DMS53 treated with DMSO at 0.1 percent for 48 hours (cell line): ENCODE results near the gene NOVA1.

Experiments used
- DNase-seq: peaks from one replicate; lab custom pipeline; 2025; ENCODE audit not compliant: unreplicated experiment; lab: John Stamatoyannopoulos, UW

Gene NOVA1

GRCh38 chr14:26594148-26594547, 3.7 kb downstream of the NOVA1 start:
- no peak for DNase-seq

- no peak for DNase-seq
Measured at GRCh38 chr14:26593357-26593756, 4.5 kb downstream of the NOVA1 start.

- DNase-seq = no peak
Measured at GRCh38 chr14:26589925-26590324, 7.9 kb downstream of the NOVA1 start.

- no peak for DNase-seq
Measured at GRCh38 chr14:26577711-26578110, 20.1 kb downstream of the NOVA1 start.

- no peak for DNase-seq
Measured at GRCh38 chr14:26554069-26554772, 43.6 kb downstream of the NOVA1 start.

- no peak for DNase-seq
Measured at GRCh38 chr14:26549571-26549970, 48.3 kb downstream of the NOVA1 start.

- no peak for DNase-seq
Measured at GRCh38 chr14:26548406-26548805, 49.4 kb downstream of the NOVA1 start.

- no peak for DNase-seq
Measured at GRCh38 chr14:26538176-26538575, 59.7 kb downstream of the NOVA1 start.

GRCh38 chr14:26531894-26532293, 65.9 kb downstream of the NOVA1 start:
- DNase-seq = no peak

- DNase-seq = no peak
Measured at GRCh38 chr14:26528415-26529182, 69.2 kb downstream of the NOVA1 start.

- DNase-seq = no peak
Measured at GRCh38 chr14:26527095-26527494, 70.7 kb downstream of the NOVA1 start.

GRCh38 chr14:26526137-26526536, 71.7 kb downstream of the NOVA1 start:
- DNase-seq = no peak

- no peak for DNase-seq
Measured at GRCh38 chr14:26525085-26525484, 72.7 kb downstream of the NOVA1 start.

GRCh38 chr14:26522967-26523366, 74.9 kb downstream of the NOVA1 start:
- DNase-seq = no peak

GRCh38 chr14:26517771-26518170, 80.1 kb downstream of the NOVA1 start:
- DNase-seq = no peak

- no peak for DNase-seq
Measured at GRCh38 chr14:26500028-26500427, 97.8 kb downstream of the NOVA1 start.

- DNase-seq = no peak
Measured at GRCh38 chr14:26499546-26499945, 98.3 kb downstream of the NOVA1 start.

GRCh38 chr14:26486922-26487321, 110.9 kb downstream of the NOVA1 start:
- no peak for DNase-seq

GRCh38 chr14:26484562-26484961, 113.3 kb downstream of the NOVA1 start:
- DNase-seq = no peak

- DNase-seq = no peak
Measured at GRCh38 chr14:26478967-26479366, 118.9 kb downstream of the NOVA1 start.

- DNase-seq = no peak
Measured at GRCh38 chr14:26466862-26467261, 131.0 kb downstream of the NOVA1 start.

- no peak for DNase-seq
Measured at GRCh38 chr14:26463136-26463535, 134.7 kb downstream of the NOVA1 start.

GRCh38 chr14:26454105-26454504, 143.7 kb downstream of the NOVA1 start:
- no peak for DNase-seq
